Measurements from ENCODE around the gene THAP9.

THAP9 gene

DNA sequence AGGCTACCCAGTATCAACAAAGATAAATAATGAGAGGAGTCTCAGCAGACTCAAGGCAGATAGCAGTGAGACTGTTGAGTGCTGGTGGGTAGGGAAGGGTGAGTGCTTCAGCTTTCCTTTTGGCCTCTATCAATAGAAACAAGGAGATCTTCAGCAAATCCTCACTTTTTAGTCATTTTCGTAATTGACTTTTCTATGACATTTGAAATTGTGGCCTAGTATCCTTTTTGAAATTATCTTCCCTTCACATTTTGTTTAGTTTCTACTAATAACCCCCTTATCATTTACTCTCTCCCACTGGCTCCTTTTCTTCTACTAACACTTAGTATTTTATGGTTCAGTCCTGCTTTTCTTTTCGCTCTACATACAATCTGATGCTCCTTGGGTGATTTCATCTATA, 65.2 kb downstream of the THAP9 start:
- no peak for DNase-seq

- no peak for DNase-seq
Measured at GRCh38 chr4:82968972-82969371, 68.4 kb downstream of the THAP9 start.

DNA sequence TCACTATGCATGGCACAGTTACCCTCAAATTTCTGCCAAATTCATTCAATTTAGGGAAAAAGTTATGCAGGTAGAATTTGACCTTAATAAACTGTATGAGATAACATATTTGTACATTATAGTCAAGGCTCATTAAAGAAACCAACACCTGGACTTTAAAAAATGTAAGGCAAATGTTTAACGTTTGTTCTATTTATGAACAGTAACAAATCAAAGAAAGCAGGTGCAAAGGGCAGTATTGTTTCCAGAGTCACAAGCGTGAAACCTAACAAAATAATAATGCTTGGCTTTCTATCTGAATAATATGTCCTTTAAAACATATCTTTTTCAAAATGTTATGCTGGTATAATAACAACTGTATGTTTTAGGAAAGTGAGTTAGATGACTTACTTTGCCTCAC, 68.9 kb downstream of the THAP9 start:
- DNase-seq, result peak; percentile 2
